Kidney epithelial cell (primary cell): Measurements from ENCODE around the gene CACNA1S. TPM values are rescaled to one million over a fixed set of nuclear protein-coding genes. Genes with fewer than 3 reads are reported as not detected.

Source experiments
- DNase-seq: peaks from one replicate; pipeline ENCODE4 v3.0.0-alpha.2; 2010; ENCODE audit warnings: low read depth
- H3K27me3 ChIP-seq: 2 replicates; pipeline ENCODE4 v1.6.0; 2011; ENCODE audit warnings: low read length; ENCODE audit not compliant: control insufficient read depth, insufficient read depth
- H3K36me3 ChIP-seq: 2 replicates; pipeline ENCODE4 v1.5.1; 2011; ENCODE audit warnings: low read length; ENCODE audit not compliant: control insufficient read depth, insufficient read depth
- H3K4me3 ChIP-seq: 2 replicates; pipeline ENCODE4 v1.5.1; 2011; ENCODE audit warnings: low read depth, mild to moderate bottlenecking, control low read depth, low read length
- CTCF ChIP-seq: IDR thresholded peaks from 2 replicates; pipeline ENCODE4 v1.5.1; 2011; ENCODE audit warnings: mild to moderate bottlenecking, moderate library complexity, low read length, control low read depth, inconsistent platforms; ENCODE audit not compliant: insufficient read depth, poor library complexity, severe bottlenecking
- total RNA-seq: library from RNA; depleted of rRNA; stranded (reverse); fragments of >200 nt; gene quantifications from 2 replicates; pipeline ENCODE4 v1.2.3, GENCODE V29; 2015

Gene CACNA1S
- total RNA-seq, 1 donor from 2014 or later = not detected

DNA sequence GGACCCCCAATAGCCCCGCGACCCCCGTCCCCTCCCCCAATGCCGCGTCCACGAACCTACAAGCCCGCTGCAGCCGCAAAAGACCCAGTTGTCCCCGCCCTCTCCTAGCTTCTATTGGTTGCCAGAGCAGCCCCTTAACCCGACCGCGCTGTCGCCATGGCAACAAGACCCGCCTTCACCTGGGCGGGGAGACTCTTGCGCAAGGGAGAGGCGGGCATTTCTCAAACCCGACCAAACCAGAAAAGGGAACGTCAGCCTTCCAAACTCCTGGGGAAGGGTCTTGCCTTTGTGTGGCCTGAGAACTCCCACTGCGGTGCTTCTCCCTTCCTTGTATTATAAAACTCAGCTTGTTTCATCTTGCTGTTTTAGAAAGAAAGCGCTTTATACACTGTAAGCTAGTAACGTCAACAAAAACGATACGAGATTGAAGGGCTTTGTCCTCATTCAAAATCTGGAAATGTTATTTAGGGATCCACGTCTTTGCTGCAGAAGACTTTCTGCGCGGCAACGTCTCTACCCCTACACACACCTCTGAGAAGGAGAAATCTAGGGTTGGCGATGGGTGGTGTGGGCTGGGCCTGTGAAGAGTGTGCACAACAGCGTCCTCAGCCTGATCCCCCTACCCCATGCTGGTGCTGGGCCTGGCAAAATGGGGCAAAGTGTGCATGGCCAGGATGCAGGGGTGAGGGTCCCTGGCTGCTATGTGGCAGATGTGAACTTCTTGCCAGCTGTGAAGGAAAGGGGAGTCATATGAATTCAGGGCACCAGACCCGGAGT is 42.4 kb upstream of the CACNA1S start, which contains the start of gene TMEM9:
Gene TMEM9 (minus strand): TSS at position 86 of the 777 bp plus-strand sequence. CDS start 551 bp downstream, outside the sequence.
- peak; percentile 65 for DNase-seq
- Histone ChIP-seq H3K27me3 (no peaks in the 10 kb centered on the region), H3K36me3 (no peaks in the 10 kb centered on the region), H3K4me3 (peak within 1 kb of the TSS; percentile 87)
- no peak for TF ChIP-seq CTCF

- Histone ChIP-seq H3K36me3 (no peaks in the 10 kb centered on the region), H3K27me3 (no peaks in the 10 kb centered on the region), H3K4me3 (peak overlapping the region; percentile 87)
- no peak for DNase-seq
- no peak for TF ChIP-seq CTCF
These were observed 41.5 kb upstream of the CACNA1S start for GRCh38 chr1:201153474-201154388.

GRCh38 chr1:201149400-201149799 is 37.2 kb upstream of the CACNA1S start:
- TF ChIP-seq CTCF = peak; percentile 53
- Histone ChIP-seq H3K27me3 (no peaks in the 10 kb centered on the region), H3K4me3 (no peak overlapping the region), H3K36me3 (peaks cover 2% of the 10 kb centered on the region)
- no peak for DNase-seq

DNA sequence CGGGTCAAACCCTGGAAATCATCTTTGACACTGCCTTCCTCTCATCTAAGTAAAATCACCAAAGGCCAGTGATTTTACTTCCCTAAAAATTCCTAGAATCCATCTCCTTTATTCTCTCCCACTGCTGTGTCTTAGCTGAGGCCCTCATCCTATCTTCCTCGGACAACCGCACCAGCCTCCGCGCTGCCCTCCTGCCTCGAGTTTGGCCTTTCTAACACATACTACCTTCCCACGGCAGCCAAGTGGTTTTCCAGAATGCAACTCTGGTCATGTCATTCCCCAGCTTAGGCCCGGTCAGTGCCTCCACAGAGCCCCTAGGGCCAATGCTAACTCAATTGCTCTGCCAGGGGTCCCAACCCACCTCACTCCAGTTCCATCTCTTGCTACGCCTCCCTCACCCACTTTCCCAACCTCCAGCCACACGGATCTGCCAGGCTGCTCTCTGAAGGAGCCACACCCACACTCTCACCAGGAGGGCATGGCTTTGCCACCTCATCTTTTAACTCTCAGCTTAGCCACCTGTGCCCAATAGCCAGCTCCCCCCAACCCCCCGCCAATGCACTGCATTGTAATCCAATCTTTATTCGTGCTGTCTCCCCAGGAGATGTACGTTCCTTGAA is 35.3 kb upstream of the CACNA1S start:
- H3K27me3 ChIP-seq = no peaks in the 10 kb centered on the region
- TF ChIP-seq CTCF = no peak
- peaks cover 5% of the 10 kb centered on the region for H3K36me3 ChIP-seq
- no peak overlapping the region for H3K4me3 ChIP-seq
- DNase-seq = no peak

DNA sequence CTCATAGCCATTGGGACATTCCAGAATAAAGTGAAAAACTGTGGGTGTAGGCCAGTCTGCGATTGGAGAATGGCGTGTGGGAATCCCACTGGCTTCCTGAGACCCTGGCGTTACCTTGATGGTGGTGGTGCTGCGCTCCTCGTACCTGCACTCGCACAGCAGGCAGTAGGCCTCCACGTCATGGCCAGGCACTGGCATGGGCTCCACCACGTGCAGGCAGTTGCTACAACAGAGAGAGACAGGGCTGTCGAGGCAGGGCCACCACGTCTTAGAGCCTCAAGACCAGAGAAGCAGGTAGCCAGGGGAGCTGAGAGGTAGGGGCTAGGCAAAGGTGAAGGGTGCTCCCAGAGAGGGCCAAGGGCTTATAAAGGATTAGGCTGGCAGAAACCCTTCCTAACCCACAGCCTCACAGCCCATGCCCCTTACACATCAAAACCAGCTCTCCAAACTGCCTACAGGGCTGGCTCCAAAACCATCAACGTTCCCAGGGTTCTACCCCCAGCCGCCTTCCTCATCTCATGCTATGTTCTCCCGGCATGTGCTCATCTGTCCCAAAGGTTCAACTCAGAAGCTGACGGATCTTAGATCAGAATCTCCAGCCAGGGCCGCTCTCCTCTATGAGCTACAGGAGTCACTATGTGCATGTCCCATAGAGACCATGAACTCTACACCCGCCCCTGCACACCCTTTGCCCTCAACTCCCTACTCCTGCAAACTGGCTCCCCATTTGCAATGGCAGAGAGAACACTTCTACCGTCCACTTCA is 34.6 kb upstream of the CACNA1S start:
- Histone ChIP-seq H3K27me3 (no peaks in the 10 kb centered on the region), H3K36me3 (peaks cover 6% of the 10 kb centered on the region), H3K4me3 (no peak overlapping the region)
- no peak for DNase-seq
- no peak for TF ChIP-seq CTCF
